IPS-NIHi11 (cell line): ENCODE results near the gene PDE11A.
"Not testable (repeated sequence)": the region's sequence is repeated elsewhere in the genome, so short reads cannot be mapped to it uniquely, and the experiment has no call there.

Source experiments
- DNase-seq: peaks from one replicate; pipeline ENCODE4 v3.0.0; 2012; ENCODE audit warnings: mixed read lengths, low spot score

The PDE11A gene

DNA sequence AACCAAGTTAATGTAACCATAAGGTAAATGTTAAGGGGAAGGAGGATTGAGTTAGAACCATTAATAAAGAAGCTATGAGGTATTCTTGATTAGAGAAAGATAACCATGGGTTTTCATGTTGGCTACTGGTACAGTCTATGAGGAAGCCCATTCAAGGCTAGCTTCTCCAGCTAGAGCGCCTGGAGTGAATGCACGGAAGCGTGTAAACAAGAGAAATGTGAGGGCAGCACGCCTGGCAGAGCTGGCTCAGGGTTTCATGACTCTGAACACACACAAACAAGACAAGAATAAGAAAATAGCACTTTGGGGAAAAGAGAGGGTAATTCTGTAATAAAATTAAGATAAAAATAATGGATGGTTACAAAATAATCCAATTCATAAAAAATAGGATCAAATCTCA, 255.3 kb downstream of the PDE11A start:
- DNase-seq = no peak

DNA sequence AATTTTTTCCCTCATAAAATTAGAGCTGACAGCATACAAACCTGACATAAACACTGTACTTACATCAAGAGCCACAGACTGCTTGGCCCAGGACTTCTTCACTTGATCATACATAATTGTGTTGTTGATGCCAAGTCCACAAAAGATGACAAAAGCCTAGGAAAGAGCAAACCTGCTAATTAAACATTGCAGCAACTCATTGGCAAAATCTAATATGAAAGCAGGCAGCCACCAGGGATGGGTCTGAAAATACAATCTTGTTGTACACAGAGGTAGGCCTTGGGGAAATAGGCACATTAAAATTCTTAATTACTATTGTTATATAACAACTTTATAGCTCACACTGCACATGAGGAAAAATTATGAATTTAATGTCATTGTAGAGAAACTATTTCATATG, 255.8 kb downstream of the PDE11A start:
- DNase-seq = no peak

GRCh38 chr2:177812713-177813396, 259.7 kb downstream of the PDE11A start:
- no peak for DNase-seq

DNA sequence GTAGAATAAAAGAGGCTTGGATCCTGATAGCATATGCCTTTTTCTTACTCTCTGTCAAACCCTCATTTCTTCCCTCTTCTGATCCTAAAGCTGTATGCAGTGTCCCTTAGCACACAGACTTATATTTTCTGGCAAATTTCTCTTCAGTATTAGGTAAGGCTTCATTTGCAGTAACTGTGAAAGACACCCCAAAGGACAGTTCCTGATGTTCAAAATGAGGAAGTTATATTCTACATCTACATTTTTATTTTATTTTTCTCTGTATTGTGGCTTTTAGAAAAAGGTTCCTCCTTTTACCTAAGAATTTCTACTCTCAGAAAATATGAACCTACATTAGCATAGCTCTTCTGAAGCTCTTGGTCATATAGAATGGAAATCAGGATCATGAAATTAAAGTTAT, 261.7 kb downstream of the PDE11A start:
- DNase-seq = no peak

- no peak for DNase-seq
Observed at GRCh38 chr2:177808984-177809809, 263.4 kb downstream of the PDE11A start.

DNA sequence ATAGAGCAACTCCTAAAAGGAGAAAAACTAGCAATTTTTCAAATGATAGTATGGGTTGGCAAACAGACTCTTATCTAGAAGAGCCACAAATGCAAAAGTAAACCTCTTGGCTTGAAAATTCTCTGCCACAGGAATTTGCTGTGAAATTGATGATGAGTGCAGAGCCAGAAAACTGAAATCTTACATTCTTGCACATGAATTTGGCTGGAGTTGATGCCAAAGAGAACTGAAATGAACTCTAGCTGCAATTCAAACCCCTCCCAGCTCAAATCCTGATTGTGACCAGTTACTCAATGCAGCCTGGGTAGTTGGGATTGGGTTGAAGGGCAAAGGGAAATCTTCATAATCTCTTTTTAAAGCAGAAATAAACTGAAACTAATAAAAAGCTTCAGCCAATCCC, 266.6 kb downstream of the PDE11A start:
- no peak for DNase-seq

DNA sequence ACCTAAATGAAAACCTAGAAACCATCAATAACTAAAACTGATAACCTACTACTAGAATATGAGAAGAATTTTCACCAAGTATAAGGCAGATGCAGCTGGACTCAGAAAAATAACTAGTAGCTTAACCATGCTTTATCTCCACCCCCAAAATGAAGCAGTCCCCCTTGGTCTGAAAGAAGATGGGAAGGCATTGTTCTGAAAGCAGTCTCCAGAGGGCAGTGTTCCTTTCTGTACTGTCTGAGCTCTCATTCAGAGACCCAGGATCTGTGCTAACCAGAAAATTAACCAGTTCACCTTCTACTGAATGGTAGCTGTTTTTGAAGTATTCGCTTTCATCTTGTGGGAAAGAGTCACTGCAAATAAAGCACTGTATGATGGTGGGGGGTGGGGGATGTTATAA, 273.0 kb downstream of the PDE11A start:
- DNase-seq = peak; percentile 49

- peak; percentile 55 for DNase-seq
Observed at GRCh38 chr2:177797808-177798207, 274.8 kb downstream of the PDE11A start.

DNA sequence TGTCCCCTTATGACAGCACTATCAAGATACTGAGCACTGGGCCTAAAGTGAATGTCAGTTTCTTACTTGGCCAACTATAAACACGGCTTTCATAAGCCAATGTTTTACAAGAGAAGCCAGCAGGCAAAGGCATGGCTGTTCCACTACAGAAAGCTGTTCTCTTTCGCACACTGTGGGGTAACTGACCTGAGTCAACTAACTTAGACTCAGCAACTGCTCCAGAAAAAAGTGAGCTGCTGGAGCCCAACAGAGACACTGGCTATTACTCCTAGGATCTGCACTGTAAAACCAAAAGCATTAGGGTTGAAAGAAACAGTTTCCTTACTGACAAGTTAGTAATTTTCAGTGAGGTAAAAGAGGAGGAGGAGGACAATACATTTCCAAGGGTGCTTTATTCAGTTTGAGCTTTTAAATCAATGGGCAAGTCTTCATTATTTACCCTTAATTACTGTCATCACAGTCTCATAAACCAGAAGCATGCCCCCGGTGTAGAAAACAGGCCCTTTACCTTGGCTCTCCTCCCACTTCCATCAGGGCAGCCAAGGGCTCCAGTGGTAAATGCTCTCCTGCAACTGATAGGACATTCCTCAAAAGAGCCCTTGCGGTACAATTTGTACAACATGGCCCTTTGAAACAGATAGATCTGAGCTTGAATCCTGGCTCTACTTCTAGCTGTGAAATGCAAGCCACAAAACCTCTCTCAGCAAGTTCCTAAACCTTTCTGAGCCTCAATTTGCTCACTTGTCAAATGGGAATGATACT, 275.7 kb downstream of the PDE11A start:
- no peak for DNase-seq

GRCh38 chr2:177796011-177796410, 276.6 kb downstream of the PDE11A start:
- no peak for DNase-seq

- DNase-seq = not testable (repeated sequence)
Observed at GRCh38 chr2:177785143-177785542, 287.4 kb downstream of the PDE11A start.

DNA sequence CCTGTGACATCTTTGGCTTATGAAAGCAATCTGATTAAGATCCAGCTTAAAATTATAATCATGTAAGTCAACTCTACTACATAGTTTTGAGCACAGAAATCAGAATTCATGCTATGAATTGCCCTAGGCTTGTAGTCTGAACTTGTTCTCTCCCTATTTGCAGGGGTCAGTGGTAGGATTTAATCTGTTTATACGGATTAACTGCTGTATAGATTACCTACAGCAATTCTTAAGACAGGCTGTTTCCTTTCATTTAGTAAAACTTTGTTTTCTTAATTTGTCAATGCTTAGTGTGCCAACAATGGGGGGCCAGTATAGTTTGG, 287.9 kb downstream of the PDE11A start:
- DNase-seq = no peak

DNA sequence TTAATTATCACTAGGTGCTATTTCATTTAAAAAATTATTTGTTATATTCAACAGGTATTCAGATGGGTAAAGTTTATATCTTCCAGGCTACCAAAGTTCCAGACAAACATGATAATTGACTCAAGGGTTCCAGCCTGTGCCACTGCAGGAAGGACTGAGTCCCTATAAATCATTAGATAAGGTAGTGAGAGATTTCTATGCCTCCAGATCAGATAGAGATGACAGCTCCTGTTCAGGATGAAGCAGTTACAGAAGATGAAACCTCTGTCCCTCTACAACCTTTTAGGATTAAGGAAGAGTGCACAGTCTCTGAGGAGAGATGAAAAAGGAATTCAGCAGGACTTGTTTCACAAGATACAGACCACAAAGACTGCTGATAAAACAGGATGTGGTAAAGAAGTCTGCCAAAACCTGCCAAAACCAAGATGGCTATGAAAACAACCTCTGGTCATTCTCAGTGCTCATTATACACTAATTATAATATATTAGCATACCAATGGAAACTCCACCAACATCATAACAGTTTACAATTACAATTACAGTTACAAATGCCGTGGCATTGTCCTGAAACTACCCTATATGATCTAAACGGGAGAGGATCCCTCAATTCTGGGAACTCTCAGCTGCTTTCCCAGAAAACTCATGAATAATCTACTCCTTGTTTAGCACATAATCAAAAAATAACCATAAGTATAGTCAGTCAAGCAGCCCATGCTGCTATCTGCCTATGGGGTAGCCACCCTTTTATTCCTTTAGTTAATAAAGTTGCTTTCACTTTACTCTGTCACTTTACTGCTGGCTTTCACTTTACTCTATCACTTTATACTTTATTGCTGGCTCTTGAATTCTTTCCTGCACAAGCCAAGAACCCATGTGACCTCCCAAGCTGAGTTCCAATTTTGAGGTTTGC, 288.5 kb downstream of the PDE11A start:
- DNase-seq = no peak

DNA sequence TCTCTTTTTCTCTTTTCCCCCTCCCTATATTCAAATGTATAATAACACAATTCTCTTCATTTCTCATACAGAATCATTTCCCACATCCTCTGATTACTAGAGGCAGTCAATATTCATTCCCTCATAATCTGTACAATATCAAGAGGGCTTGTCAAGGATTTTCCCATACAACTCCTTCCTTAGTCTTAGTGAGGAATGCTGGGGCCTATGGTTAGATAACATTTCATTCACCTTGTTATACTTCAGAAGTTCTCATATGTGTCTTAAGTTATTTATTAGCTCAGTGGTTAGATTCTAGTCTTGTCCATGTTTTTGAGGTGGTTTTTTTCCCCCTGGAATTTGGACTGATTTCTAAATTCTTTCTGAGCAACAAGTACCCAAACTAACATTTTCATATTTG, 289.5 kb downstream of the PDE11A start:
- no peak for DNase-seq

- no peak for DNase-seq
Observed at GRCh38 chr2:177782613-177783012, 290.0 kb downstream of the PDE11A start.

- no peak for DNase-seq
Observed at GRCh38 chr2:177778472-177778871, 294.1 kb downstream of the PDE11A start.

GRCh38 chr2:177772529-177772928, 300.0 kb downstream of the PDE11A start:
- DNase-seq = no peak

GRCh38 chr2:177771191-177771590, 301.4 kb downstream of the PDE11A start:
- DNase-seq = no peak

GRCh38 chr2:177767768-177768167, 304.8 kb downstream of the PDE11A start:
- DNase-seq = no peak

GRCh38 chr2:177765698-177766097, 306.9 kb downstream of the PDE11A start:
- DNase-seq = no peak

- DNase-seq = peak; percentile 73
Observed at GRCh38 chr2:177763531-177764265, 308.9 kb downstream of the PDE11A start.
